K562 (cell line): ENCODE results near the gene SMIM45.

Experiments
- CC2D1A ChIP-seq: fragments of 450-650 bp; IDR thresholded peaks from 2 replicates; pipeline ENCODE4 v1.6.1; 2017; ENCODE audit warnings: mild to moderate bottlenecking
- FOXJ3 ChIP-seq: sonication (generic); formaldehyde crosslinking; IDR thresholded peaks from 2 replicates; pipeline ENCODE4 v1.4.0; 2020; ENCODE audit warnings: mild to moderate bottlenecking, missing genetic modification reagents
- KLF1 ChIP-seq: fragments of 450-650 bp; IDR thresholded peaks from 2 replicates; pipeline ENCODE4 v1.6.1; 2016; ENCODE audit warnings: missing genetic modification characterization, missing compliant biosample characterization
- L3MBTL2 ChIP-seq: fragments of 450-650 bp; IDR thresholded peaks from 2 replicates; pipeline ENCODE4 v1.6.1; 2016; ENCODE audit warnings: mild to moderate bottlenecking, moderate library complexity
- MGA ChIP-seq: fragments of 450-650 bp; IDR thresholded peaks from 2 replicates; pipeline ENCODE4 v1.6.1; 2016; ENCODE audit warnings: mild to moderate bottlenecking, moderate library complexity
- MTF1 ChIP-seq: fragments of 250-450 bp; sonication (Bioruptor Pico); IDR thresholded peaks from 2 replicates; pipeline ENCODE4 v1.9.0; 2021; ENCODE audit warnings: moderate library complexity, mild to moderate bottlenecking, inconsistent platforms, borderline replicate concordance
- NFE2L1 ChIP-seq: fragments of 450-650 bp; IDR thresholded peaks from 2 replicates; pipeline ENCODE4 v1.6.1; 2016; ENCODE audit warnings: missing genetic modification characterization, low read depth, mild to moderate bottlenecking, missing compliant biosample characterization, moderate library complexity, borderline replicate concordance
- NR4A1 ChIP-seq, 2 experiments: fragments of 250-450 bp in 1 of 2; fragments of 450-650 bp in 1 of 2; sonication (Bioruptor Pico) in 1 of 2; IDR thresholded peaks; 2 replicates each; pipeline versions ENCODE4 v1.4.0 to v1.6.1; 2016 to 2020; ENCODE audit warnings: mild to moderate bottlenecking in 2 of 2, missing compliant biosample characterization in 1 of 2, missing genetic modification characterization in 1 of 2, moderate library complexity in 1 of 2

Gene SMIM45

GRCh38 chr22:41915786-41916493 is 36.0 kb upstream of the SMIM45 start (continued):
- TF ChIP-seq KLF1 (no peak), MGA (no peak), NR4A1 (CRISPR knock-in tag; IDR thresholded peaks at IDR 0.05) (no peak), NR4A1 (tag; IDR thresholded peaks at IDR 0.05) (no peak), FOXJ3 (CRISPR knock-in tag) (no peak), L3MBTL2 (no peak), CC2D1A (no peak), NFE2L1 (no peak), MTF1 (CRISPR knock-in tag) (no peak)
